Upper lobe of left lung (tissue), 4 donors: ENCODE measurements around the gene SDK2.

ENCODE experiments used
- EP300 ChIP-seq, 4 donors: sonication (generic); formaldehyde crosslinking; IDR thresholded peaks; one replicate each; pipeline ENCODE4 v1.5.1; 2017; ENCODE audit warnings: antibody characterized with exemption in 4 of 4, control low read depth in 2 of 4
- POLR2A ChIP-seq, 4 donors: fragments of 450-650 bp; IDR thresholded peaks; one replicate each; pipeline ENCODE4 v1.5.1; 2016 to 2017; ENCODE audit warnings: antibody characterized with exemption in 4 of 4, mild to moderate bottlenecking in 2 of 4
- POLR2AphosphoS5 ChIP-seq, 2 donors: sonication (generic); formaldehyde crosslinking; IDR thresholded peaks; one replicate each; pipeline ENCODE4 v1.5.1; 2017; ENCODE audit warnings: antibody characterized with exemption in 2 of 2
- TF ChIP-seq, protein P1 (sequence below), 6 experiments: fragments of 450-650 bp in 4 of 6; fragments of 200-600 bp in 2 of 6; sonication (generic) in 2 of 6; IDR thresholded peaks; one replicate each; pipeline ENCODE4 v1.5.1; 2016 to 2019; ENCODE audit warnings: antibody characterized with exemption in 6 of 6

DNA sequence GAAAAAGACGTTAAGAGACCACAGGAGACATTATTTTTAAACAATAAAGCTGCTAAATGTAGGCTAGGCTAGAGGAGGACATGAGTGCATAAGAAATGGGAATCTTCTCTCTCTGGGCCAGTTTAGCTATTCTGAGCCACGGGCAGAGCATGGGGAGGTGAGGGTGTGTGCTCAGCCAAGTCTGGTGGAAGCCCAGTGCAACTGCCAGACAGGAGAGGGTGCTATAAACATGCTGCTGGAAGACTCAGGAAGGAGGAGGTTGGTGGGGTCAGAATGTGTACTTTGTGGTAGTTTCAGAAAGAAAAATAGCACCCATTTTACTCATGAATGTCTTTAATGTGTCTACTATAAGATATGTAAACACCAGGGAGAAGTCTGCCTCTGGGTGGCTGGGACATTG lies 5.9 kb upstream of the SDK2 start:
- TF ChIP-seq, protein P1, sequence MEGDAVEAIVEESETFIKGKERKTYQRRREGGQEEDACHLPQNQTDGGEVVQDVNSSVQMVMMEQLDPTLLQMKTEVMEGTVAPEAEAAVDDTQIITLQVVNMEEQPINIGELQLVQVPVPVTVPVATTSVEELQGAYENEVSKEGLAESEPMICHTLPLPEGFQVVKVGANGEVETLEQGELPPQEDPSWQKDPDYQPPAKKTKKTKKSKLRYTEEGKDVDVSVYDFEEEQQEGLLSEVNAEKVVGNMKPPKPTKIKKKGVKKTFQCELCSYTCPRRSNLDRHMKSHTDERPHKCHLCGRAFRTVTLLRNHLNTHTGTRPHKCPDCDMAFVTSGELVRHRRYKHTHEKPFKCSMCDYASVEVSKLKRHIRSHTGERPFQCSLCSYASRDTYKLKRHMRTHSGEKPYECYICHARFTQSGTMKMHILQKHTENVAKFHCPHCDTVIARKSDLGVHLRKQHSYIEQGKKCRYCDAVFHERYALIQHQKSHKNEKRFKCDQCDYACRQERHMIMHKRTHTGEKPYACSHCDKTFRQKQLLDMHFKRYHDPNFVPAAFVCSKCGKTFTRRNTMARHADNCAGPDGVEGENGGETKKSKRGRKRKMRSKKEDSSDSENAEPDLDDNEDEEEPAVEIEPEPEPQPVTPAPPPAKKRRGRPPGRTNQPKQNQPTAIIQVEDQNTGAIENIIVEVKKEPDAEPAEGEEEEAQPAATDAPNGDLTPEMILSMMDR (IDR thresholded peaks at IDR 0.05): peak in 1 of 6 experiments; percentile 8
- no peak for TF ChIP-seq POLR2A (IDR thresholded peaks at IDR 0.05)
- TF ChIP-seq POLR2AphosphoS5 (IDR thresholded peaks at IDR 0.05): no peak
- no peak for TF ChIP-seq EP300 (IDR thresholded peaks at IDR 0.05)
